GM23338 (cell line): ENCODE data around the gene TPST2.

Experiments
- CREB1 ChIP-seq: fragments of 250-450 bp; sonication (Bioruptor Pico); IDR thresholded peaks from 2 replicates; pipeline ENCODE4 v1.5.0; 2020; ENCODE audit warnings: low read depth, mild to moderate bottlenecking, moderate library complexity
- EZH2 ChIP-seq: fragments of 200-600 bp; sonication (generic); IDR thresholded peaks from one replicate; pipeline ENCODE4 v1.8.0; 2017; ENCODE audit warnings: antibody characterized with exemption, mild to moderate bottlenecking, low read depth; ENCODE audit not compliant: unreplicated experiment
- EZH2phosphoT487 ChIP-seq: fragments of 200-600 bp; sonication (generic); IDR thresholded peaks from one replicate; pipeline ENCODE4 v1.8.1; 2018; ENCODE audit warnings: antibody characterized with exemption; ENCODE audit not compliant: unreplicated experiment
- JUNB ChIP-seq: IDR thresholded peaks from one replicate; pipeline ENCODE4 v1.6.1; 2016; ENCODE audit warnings: antibody characterized with exemption; ENCODE audit not compliant: unreplicated experiment
- NANOG ChIP-seq: IDR thresholded peaks from 2 replicates; pipeline ENCODE4 v1.6.1; 2016; ENCODE audit warnings: antibody characterized with exemption, borderline replicate concordance
- POLR2AphosphoS5 ChIP-seq: IDR thresholded peaks from 2 replicates; pipeline ENCODE4 v1.6.1; 2016; ENCODE audit warnings: antibody characterized with exemption, low read depth
- ZNF331 ChIP-seq: fragments of 250-450 bp; sonication (Bioruptor Pico); IDR thresholded peaks from 2 replicates; pipeline ENCODE4 v1.5.0; 2020; ENCODE audit warnings: low read depth, mild to moderate bottlenecking, moderate library complexity
- TF ChIP-seq, protein P1 (sequence below), 2 experiments: fragments of 200-600 bp in 1 of 2; sonication (generic) in 1 of 2; conservative IDR thresholded peaks; 2 replicates each; pipeline versions ENCODE4 v1.5.1 to v1.6.1; 2016 to 2017; ENCODE audit warnings: antibody characterized with exemption in 2 of 2, low read depth in 2 of 2, mild to moderate bottlenecking in 2 of 2, moderate library complexity in 1 of 2
- TF ChIP-seq, protein P2 (sequence below): IDR thresholded peaks from one replicate; pipeline ENCODE4 v1.6.1; 2018; ENCODE audit warnings: antibody characterized with exemption; ENCODE audit not compliant: unreplicated experiment
- TF ChIP-seq, protein P3 (sequence below): IDR thresholded peaks from 2 replicates; pipeline ENCODE4 v1.6.1; 2016; ENCODE audit warnings: antibody characterized with exemption

DNA sequence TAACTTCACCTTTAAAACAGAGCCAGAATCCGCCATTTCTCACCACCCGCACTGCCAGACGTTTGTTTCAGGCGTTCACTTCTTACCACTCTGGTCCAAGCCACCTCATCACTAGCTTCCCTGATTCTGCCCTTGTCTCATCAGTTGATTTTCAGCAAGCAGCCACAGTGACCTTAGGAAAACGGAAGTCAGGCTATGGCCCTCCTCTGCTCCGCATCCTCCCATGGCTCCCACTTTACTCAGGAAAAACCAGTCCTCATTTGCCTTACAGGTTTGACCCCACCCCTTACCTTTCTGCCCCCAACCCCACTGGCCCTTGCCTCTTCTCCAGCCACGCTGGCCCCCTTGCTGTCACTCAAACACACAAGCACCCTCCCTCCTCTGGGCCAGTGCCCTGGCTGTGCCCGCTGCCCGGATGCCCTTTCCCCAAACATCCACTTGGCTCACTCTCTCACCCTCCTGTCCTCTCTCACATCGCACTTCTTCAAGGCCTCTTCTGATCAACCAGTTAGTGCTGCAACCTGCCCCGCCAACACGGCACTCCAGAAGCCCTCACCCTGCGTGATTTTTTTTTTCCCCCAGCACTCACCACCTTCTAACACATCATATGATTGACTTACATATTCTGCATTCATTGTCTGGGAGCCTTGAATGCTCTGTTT is 18.9 kb downstream of the TPST2 start:
- TF ChIP-seq NANOG (no peak), EZH2 (no peak), EZH2phosphoT487 (no peak), POLR2AphosphoS5 (no peak), JUNB (no peak), ZNF331 (no peak), CREB1 (no peak)
- TF ChIP-seq, protein P1, sequence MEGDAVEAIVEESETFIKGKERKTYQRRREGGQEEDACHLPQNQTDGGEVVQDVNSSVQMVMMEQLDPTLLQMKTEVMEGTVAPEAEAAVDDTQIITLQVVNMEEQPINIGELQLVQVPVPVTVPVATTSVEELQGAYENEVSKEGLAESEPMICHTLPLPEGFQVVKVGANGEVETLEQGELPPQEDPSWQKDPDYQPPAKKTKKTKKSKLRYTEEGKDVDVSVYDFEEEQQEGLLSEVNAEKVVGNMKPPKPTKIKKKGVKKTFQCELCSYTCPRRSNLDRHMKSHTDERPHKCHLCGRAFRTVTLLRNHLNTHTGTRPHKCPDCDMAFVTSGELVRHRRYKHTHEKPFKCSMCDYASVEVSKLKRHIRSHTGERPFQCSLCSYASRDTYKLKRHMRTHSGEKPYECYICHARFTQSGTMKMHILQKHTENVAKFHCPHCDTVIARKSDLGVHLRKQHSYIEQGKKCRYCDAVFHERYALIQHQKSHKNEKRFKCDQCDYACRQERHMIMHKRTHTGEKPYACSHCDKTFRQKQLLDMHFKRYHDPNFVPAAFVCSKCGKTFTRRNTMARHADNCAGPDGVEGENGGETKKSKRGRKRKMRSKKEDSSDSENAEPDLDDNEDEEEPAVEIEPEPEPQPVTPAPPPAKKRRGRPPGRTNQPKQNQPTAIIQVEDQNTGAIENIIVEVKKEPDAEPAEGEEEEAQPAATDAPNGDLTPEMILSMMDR (conservative IDR thresholded peaks at IDR 0.05; ENCODE audit: low read depth in 2 of 2): no peak
- TF ChIP-seq, protein P2, sequence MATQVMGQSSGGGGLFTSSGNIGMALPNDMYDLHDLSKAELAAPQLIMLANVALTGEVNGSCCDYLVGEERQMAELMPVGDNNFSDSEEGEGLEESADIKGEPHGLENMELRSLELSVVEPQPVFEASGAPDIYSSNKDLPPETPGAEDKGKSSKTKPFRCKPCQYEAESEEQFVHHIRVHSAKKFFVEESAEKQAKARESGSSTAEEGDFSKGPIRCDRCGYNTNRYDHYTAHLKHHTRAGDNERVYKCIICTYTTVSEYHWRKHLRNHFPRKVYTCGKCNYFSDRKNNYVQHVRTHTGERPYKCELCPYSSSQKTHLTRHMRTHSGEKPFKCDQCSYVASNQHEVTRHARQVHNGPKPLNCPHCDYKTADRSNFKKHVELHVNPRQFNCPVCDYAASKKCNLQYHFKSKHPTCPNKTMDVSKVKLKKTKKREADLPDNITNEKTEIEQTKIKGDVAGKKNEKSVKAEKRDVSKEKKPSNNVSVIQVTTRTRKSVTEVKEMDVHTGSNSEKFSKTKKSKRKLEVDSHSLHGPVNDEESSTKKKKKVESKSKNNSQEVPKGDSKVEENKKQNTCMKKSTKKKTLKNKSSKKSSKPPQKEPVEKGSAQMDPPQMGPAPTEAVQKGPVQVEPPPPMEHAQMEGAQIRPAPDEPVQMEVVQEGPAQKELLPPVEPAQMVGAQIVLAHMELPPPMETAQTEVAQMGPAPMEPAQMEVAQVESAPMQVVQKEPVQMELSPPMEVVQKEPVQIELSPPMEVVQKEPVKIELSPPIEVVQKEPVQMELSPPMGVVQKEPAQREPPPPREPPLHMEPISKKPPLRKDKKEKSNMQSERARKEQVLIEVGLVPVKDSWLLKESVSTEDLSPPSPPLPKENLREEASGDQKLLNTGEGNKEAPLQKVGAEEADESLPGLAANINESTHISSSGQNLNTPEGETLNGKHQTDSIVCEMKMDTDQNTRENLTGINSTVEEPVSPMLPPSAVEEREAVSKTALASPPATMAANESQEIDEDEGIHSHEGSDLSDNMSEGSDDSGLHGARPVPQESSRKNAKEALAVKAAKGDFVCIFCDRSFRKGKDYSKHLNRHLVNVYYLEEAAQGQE: no peak
- TF ChIP-seq, protein P3, sequence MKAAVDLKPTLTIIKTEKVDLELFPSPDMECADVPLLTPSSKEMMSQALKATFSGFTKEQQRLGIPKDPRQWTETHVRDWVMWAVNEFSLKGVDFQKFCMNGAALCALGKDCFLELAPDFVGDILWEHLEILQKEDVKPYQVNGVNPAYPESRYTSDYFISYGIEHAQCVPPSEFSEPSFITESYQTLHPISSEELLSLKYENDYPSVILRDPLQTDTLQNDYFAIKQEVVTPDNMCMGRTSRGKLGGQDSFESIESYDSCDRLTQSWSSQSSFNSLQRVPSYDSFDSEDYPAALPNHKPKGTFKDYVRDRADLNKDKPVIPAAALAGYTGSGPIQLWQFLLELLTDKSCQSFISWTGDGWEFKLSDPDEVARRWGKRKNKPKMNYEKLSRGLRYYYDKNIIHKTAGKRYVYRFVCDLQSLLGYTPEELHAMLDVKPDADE: no peak
